HUES64 (cell line): ENCODE data around the gene FBXO34.

ENCODE experiments used
- H3K27ac ChIP-seq: 2 replicates; pipeline ENCODE4 v1.7.0; 2013; ENCODE audit warnings: low read depth, low read length, inconsistent platforms
- H3K27me3 ChIP-seq: 2 replicates; pipeline ENCODE4 v1.6.1; 2013; ENCODE audit warnings: mild to moderate bottlenecking, low read length; ENCODE audit not compliant: insufficient read depth
- H3K36me3 ChIP-seq: 2 replicates; pipeline ENCODE4 v1.6.1; 2013; ENCODE audit warnings: mild to moderate bottlenecking, low read length; ENCODE audit not compliant: insufficient read depth
- H3K4me1 ChIP-seq: 2 replicates; pipeline ENCODE4 v1.6.1; 2013; ENCODE audit warnings: mild to moderate bottlenecking, low read length, moderate library complexity; ENCODE audit not compliant: insufficient read depth
- H3K4me3 ChIP-seq: 2 replicates; pipeline ENCODE4 v1.5.1; 2013; ENCODE audit warnings: mild to moderate bottlenecking, low read length, moderate library complexity
- H3K9ac ChIP-seq: 2 replicates; pipeline ENCODE4 v1.6.1; 2013; ENCODE audit warnings: mild to moderate bottlenecking, low read depth, low read length
- H3K9me3 ChIP-seq: 2 replicates; pipeline ENCODE4 v1.6.1; 2013; ENCODE audit warnings: low read depth, low read length; ENCODE audit not compliant: insufficient read depth
- WGBS: fragments of 150-250, 120-280 bp; methylation state at CpG from one replicate; pipeline ENCODE4 v1.1.7; 2013; ENCODE audit warnings: missing lambda C conversion rate; 5-methylcytosine and 5-hydroxymethylcytosine counted together

The FBXO34 gene

GRCh38 chr14:55243813-55244212 lies 27.4 kb upstream of the FBXO34 start:
- Histone ChIP-seq H3K27me3 (peaks cover 24% of the 10 kb centered on the region), H3K9me3 (no peaks in the 10 kb centered on the region), H3K4me3 (no peak overlapping the region), H3K9ac (no peak overlapping the region), H3K4me1 (no peaks in the 10 kb centered on the region), H3K27ac (no peak overlapping the region), H3K36me3 (no peaks in the 10 kb centered on the region)
- WGBS, result 96% methylated on average over 5 of the region's 5 CpGs

GRCh38 chr14:55245657-55246268 lies 25.5 kb upstream of the FBXO34 start:
- no peak overlapping the region for H3K9ac ChIP-seq
- H3K4me1 ChIP-seq, result no peaks in the 10 kb centered on the region
- H3K4me3 ChIP-seq, result no peak overlapping the region
- H3K9me3 ChIP-seq, result no peaks in the 10 kb centered on the region
- H3K36me3 ChIP-seq, result no peaks in the 10 kb centered on the region
- WGBS, result 74% methylated on average over 4 of the region's 4 CpGs
- H3K27ac ChIP-seq, result no peak overlapping the region
- H3K27me3 ChIP-seq, result peaks cover 13% of the 10 kb centered on the region

- Histone ChIP-seq H3K4me1 (no peaks in the 10 kb centered on the region), H3K9ac (no peak overlapping the region), H3K4me3 (no peak overlapping the region), H3K27me3 (no peaks in the 10 kb centered on the region), H3K36me3 (no peaks in the 10 kb centered on the region), H3K9me3 (no peaks in the 10 kb centered on the region), H3K27ac (no peak overlapping the region)
- 89% methylated on average over 4 of the region's 4 CpGs for WGBS
Measured at GRCh38 chr14:55248411-55248810, 22.8 kb upstream of the FBXO34 start.

DNA sequence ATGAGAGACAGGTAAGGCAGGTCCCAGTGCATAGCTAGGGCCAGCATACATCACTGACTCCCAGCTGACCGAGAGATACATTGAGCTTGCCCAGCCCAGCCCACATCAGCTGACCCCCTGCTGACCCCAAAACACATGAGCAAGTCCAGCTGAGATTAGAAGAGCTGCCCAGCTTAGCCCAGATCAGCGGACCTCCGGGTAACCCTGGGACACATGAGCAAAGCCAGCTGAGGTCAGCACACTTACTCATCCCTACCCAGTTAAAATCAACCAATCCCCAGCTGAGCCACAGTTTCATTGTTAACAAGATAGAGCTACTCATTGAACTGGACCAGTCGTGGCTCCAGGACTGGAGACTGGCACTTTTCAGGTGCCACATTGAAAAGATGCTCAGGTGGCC lies 21.8 kb upstream of the FBXO34 start:
- Histone ChIP-seq H3K27me3 (no peaks in the 10 kb centered on the region), H3K9me3 (no peaks in the 10 kb centered on the region), H3K4me3 (no peak overlapping the region), H3K27ac (no peak overlapping the region), H3K36me3 (no peaks in the 10 kb centered on the region), H3K4me1 (no peaks in the 10 kb centered on the region), H3K9ac (no peak overlapping the region)
- WGBS, result 77% methylated on average over 4 of the region's 4 CpGs

GRCh38 chr14:55253276-55253675 lies 17.9 kb upstream of the FBXO34 start:
- Histone ChIP-seq H3K4me1 (no peaks in the 10 kb centered on the region), H3K27ac (no peak overlapping the region), H3K9ac (no peak overlapping the region), H3K27me3 (no peaks in the 10 kb centered on the region), H3K9me3 (no peaks in the 10 kb centered on the region), H3K4me3 (no peak overlapping the region), H3K36me3 (no peaks in the 10 kb centered on the region)
- 92% methylated on average over 5 of the region's 5 CpGs for WGBS

DNA sequence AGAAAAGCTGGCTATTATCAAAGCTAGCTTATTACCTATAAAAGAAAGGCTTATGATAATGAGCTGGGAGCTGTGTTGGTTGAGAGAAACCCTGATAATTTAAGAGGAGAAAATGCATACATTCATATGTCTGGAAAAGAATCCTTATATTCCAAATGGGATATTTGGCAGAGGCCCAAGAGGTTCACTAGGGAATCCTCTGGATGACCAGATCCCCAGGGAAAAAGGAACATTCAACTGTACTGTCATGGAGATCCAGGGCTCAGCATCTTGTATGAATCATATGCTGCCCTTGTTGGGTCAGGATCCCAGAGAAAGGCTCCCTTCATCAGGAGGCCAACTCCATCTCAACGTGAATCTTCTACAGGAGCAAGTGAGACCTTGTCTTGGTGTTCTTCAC lies 16.6 kb upstream of the FBXO34 start:
- Histone ChIP-seq H3K27me3 (no peaks in the 10 kb centered on the region), H3K4me1 (no peaks in the 10 kb centered on the region), H3K27ac (no peak overlapping the region), H3K9me3 (no peaks in the 10 kb centered on the region), H3K9ac (no peak overlapping the region), H3K4me3 (no peak overlapping the region), H3K36me3 (no peaks in the 10 kb centered on the region)
- 85% methylated on average over 1 of the region's 1 CpG for whole genome bisulfite sequencing

DNA sequence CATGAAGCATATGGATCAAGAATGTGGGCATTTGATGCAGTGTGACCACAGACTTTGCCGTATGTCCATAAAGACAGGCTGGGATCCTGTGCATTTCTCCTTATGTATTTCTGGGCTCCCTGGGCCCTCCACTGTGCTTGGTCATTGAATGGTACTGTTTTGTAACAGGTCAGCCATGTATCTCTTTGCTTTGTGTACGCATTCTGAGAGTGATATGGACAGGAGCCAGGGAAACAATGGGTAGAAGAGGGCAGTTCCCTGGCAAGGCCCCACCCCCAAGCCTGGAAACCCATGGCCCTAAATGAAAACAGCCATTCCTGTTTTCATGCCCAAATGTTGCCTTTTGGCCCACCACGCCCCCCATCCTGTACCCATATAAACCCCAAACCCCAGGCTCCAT lies 15.2 kb upstream of the FBXO34 start:
- 86% methylated on average over 3 of the region's 3 CpGs for WGBS
- H3K27me3 ChIP-seq, result no peaks in the 10 kb centered on the region
- H3K9me3 ChIP-seq, result no peaks in the 10 kb centered on the region
- H3K4me3 ChIP-seq, result no peak overlapping the region
- no peak overlapping the region for H3K9ac ChIP-seq
- H3K4me1 ChIP-seq, result no peaks in the 10 kb centered on the region
- H3K27ac ChIP-seq, result no peak overlapping the region
- H3K36me3 ChIP-seq, result no peaks in the 10 kb centered on the region

- Histone ChIP-seq H3K27me3 (no peaks in the 10 kb centered on the region), H3K27ac (no peak overlapping the region), H3K9ac (no peak overlapping the region), H3K4me3 (no peak overlapping the region), H3K4me1 (no peaks in the 10 kb centered on the region), H3K36me3 (no peaks in the 10 kb centered on the region), H3K9me3 (no peaks in the 10 kb centered on the region)
- 81% methylated on average over 6 of the region's 6 CpGs for WGBS
Measured at GRCh38 chr14:55256586-55256985, 14.6 kb upstream of the FBXO34 start.

GRCh38 chr14:55265197-55265596 lies 6.0 kb upstream of the FBXO34 start:
- no peak overlapping the region for H3K27ac ChIP-seq
- no peak overlapping the region for H3K4me3 ChIP-seq
- no peaks in the 10 kb centered on the region for H3K27me3 ChIP-seq
- WGBS, result 93% methylated on average over 4 of the region's 4 CpGs
- H3K4me1 ChIP-seq, result no peaks in the 10 kb centered on the region
- no peak overlapping the region for H3K9ac ChIP-seq
- H3K36me3 ChIP-seq, result no peaks in the 10 kb centered on the region
- no peaks in the 10 kb centered on the region for H3K9me3 ChIP-seq

DNA sequence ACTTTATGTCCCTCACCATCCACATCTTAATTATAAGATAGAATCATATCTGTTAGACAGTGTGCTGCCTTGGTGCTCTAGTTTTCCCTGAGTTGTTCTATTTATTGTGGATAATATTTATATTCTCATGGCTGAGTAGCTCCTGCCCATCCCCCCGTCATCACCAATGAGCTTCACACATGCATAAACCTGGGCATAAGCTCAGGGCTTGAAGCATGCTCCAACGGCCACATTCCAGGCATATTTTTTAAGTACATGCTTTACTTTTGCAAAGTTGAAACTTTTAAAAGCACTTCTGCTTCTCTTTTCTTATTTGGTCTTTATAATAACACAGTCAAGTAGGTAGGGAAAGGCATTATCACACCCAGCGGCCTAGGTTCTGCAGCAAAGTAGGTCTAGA lies 3.4 kb upstream of the FBXO34 start:
- H3K4me1 ChIP-seq, result peaks cover 9% of the 10 kb centered on the region
- no peaks in the 10 kb centered on the region for H3K27me3 ChIP-seq
- no peak overlapping the region for H3K9ac ChIP-seq
- H3K4me3 ChIP-seq, result no peak overlapping the region
- 81% methylated on average over 3 of the region's 3 CpGs for WGBS
- no peak overlapping the region for H3K27ac ChIP-seq
- no peaks in the 10 kb centered on the region for H3K9me3 ChIP-seq
- H3K36me3 ChIP-seq, result no peaks in the 10 kb centered on the region

GRCh38 chr14:55271572-55272298 lies 514 bp downstream of the FBXO34 start:
- Histone ChIP-seq H3K36me3 (no peaks in the 10 kb centered on the region), H3K27me3 (no peaks in the 10 kb centered on the region), H3K27ac (peak overlapping the region; percentile 52; the same call in 1 of the 2 replicates), H3K4me1 (peaks cover 9% of the 10 kb centered on the region), H3K4me3 (peak overlapping the region; percentile 100), H3K9me3 (no peaks in the 10 kb centered on the region), H3K9ac (peak overlapping the region; percentile 86)
- WGBS, result under 1% methylated on average over 79 of the region's 80 CpGs
